H9 (cell line): ENCODE measurements around the gene TMEM63C. TPM values are rescaled to one million over a fixed set of nuclear protein-coding genes. Genes with fewer than 3 reads are reported as not detected.
A peak's percentile ranks its signal among the peaks of the same experiment; 100 is the strongest.

Experiments used
- DNase-seq: peaks from one replicate; pipeline ENCODE4 v3.0.0-alpha.2; 2017
- H2AFZ ChIP-seq: one replicate; pipeline ENCODE4 v1.6.1; 2013; ENCODE audit warnings: mild to moderate bottlenecking, low read length, control low read depth, moderate library complexity
- H2AK5ac ChIP-seq: 2 replicates; pipeline ENCODE4 v1.6.1; 2013; ENCODE audit warnings: low read length, control low read depth, mixed read lengths; ENCODE audit not compliant: insufficient read length
- H2BK120ac ChIP-seq: one replicate; pipeline ENCODE4 v1.6.1; 2013; ENCODE audit warnings: low read depth, mild to moderate bottlenecking, low read length, control low read depth, inconsistent platforms; ENCODE audit not compliant: poor library complexity, severe bottlenecking
- H2BK12ac ChIP-seq: 2 replicates; pipeline ENCODE4 v1.6.1; 2013; ENCODE audit warnings: low read length, control low read depth, mixed read lengths, low read depth; ENCODE audit not compliant: insufficient read length
- H2BK15ac ChIP-seq: 2 replicates; pipeline ENCODE4 v1.6.1; 2013; ENCODE audit warnings: low read depth, low read length, control low read depth
- H2BK20ac ChIP-seq: one replicate; pipeline ENCODE4 v1.6.1; 2013; ENCODE audit warnings: low read depth, mild to moderate bottlenecking, low read length, control low read depth, inconsistent platforms; ENCODE audit not compliant: poor library complexity, severe bottlenecking
- H2BK5ac ChIP-seq: 2 replicates; pipeline ENCODE4 v1.6.1; 2013; ENCODE audit warnings: low read length, control low read depth, mixed read lengths; ENCODE audit not compliant: insufficient read length
- H3K14ac ChIP-seq: 2 replicates; pipeline ENCODE4 v1.6.1; 2013; ENCODE audit warnings: low read length, control low read depth; ENCODE audit not compliant: insufficient read depth
- H3K18ac ChIP-seq: 2 replicates; pipeline ENCODE4 v1.6.1; 2013; ENCODE audit warnings: low read depth, mild to moderate bottlenecking, mixed read lengths, low read length, control low read depth; ENCODE audit not compliant: insufficient read length
- H3K23ac ChIP-seq: 2 replicates; pipeline ENCODE4 v1.6.1; 2013; ENCODE audit warnings: low read length, control low read depth, mixed read lengths, low read depth; ENCODE audit not compliant: insufficient read length
- H3K23me2 ChIP-seq: 2 replicates; pipeline ENCODE4 v1.6.1; 2013; ENCODE audit warnings: low read depth, mild to moderate bottlenecking, mixed read lengths, low read length, control low read depth; ENCODE audit not compliant: insufficient read length, poor library complexity, severe bottlenecking
- H3K27ac ChIP-seq: 2 replicates; pipeline ENCODE4 v1.5.1; 2013; ENCODE audit warnings: low read length, control low read depth, mixed read lengths, low read depth; ENCODE audit not compliant: insufficient read length
- H3K27me3 ChIP-seq: 2 replicates; pipeline ENCODE4 v1.6.1; 2013; ENCODE audit warnings: low read length, control low read depth, inconsistent platforms; ENCODE audit not compliant: insufficient read depth
- H3K4ac ChIP-seq: 2 replicates; pipeline ENCODE4 v1.6.1; 2013; ENCODE audit warnings: low read depth, mild to moderate bottlenecking, control low read depth, inconsistent platforms, low read length, moderate library complexity
- H3K4me1 ChIP-seq: 2 replicates; pipeline ENCODE4 v1.6.1; 2013; ENCODE audit warnings: low read length, control low read depth, inconsistent platforms; ENCODE audit not compliant: insufficient read depth
- H3K4me2 ChIP-seq: 2 replicates; pipeline ENCODE4 v1.6.1; 2013; ENCODE audit warnings: low read length, control low read depth, mixed read lengths; ENCODE audit not compliant: insufficient read length, insufficient read depth
- H3K56ac ChIP-seq: 2 replicates; pipeline ENCODE4 v1.6.1; 2013; ENCODE audit warnings: low read depth, mild to moderate bottlenecking, mixed read lengths, low read length, control low read depth; ENCODE audit not compliant: insufficient read length
- H3K79me1 ChIP-seq: 2 replicates; pipeline ENCODE4 v1.6.1; 2013; ENCODE audit warnings: low read depth, mild to moderate bottlenecking, moderate library complexity, low read length, control low read depth, inconsistent platforms; ENCODE audit not compliant: insufficient read depth, poor library complexity, severe bottlenecking
- H3K79me2 ChIP-seq: 2 replicates; pipeline ENCODE4 v1.6.1; 2013; ENCODE audit warnings: low read length, control low read depth, inconsistent platforms; ENCODE audit not compliant: insufficient read depth
- H3K9ac ChIP-seq: 2 replicates; pipeline ENCODE4 v1.6.1; 2013; ENCODE audit warnings: low read length, control low read depth, mixed read lengths; ENCODE audit not compliant: insufficient read length; ENCODE audit errors: extremely low read depth
- H3K9me3 ChIP-seq: one replicate; pipeline ENCODE4 v1.6.1; 2013; ENCODE audit warnings: low read depth, low read length, inconsistent platforms; ENCODE audit not compliant: control insufficient read depth
- H3T11ph ChIP-seq: one replicate; pipeline ENCODE4 v1.6.1; 2013; ENCODE audit warnings: mild to moderate bottlenecking, low read length, control low read depth, inconsistent platforms
- H4K20me1 ChIP-seq: one replicate; pipeline ENCODE4 v1.6.1; 2013; ENCODE audit not compliant: control insufficient read depth, insufficient read length, insufficient read depth
- H4K5ac ChIP-seq: 2 replicates; pipeline ENCODE4 v1.6.1; 2013; ENCODE audit warnings: low read depth, mild to moderate bottlenecking, mixed read lengths, low read length, control low read depth; ENCODE audit not compliant: insufficient read length
- H4K8ac ChIP-seq: replicated peaks from 2 replicates; pipeline ENCODE4 v1.6.1; 2013; ENCODE audit warnings: low read length, control low read depth, mixed read lengths, low read depth; ENCODE audit not compliant: insufficient read length
- H4K91ac ChIP-seq: 2 replicates; pipeline ENCODE4 v1.6.1; 2013; ENCODE audit warnings: low read depth, mild to moderate bottlenecking, moderate library complexity, mixed read lengths, low read length, control low read depth; ENCODE audit not compliant: insufficient read length
- H3K27ac Mint-ChIP-seq, 3 experiments: 2 replicates in 2 of 3; 3 replicates in 1 of 3; pipeline ENCODE4 v1.8.0; 2020 to 2021; ENCODE audit warnings: mixed read lengths in 3 of 3, mild to moderate bottlenecking in 1 of 3, moderate library complexity in 1 of 3
- H3K27me3 Mint-ChIP-seq: 2 replicates; pipeline ENCODE4 v1.8.0; 2021; ENCODE audit warnings: low read depth, mild to moderate bottlenecking, moderate library complexity, mixed read lengths
- H3K36me3 Mint-ChIP-seq, 3 experiments: 2 replicates in 2 of 3; 3 replicates in 1 of 3; pipeline ENCODE4 v1.8.0; 2020 to 2021; ENCODE audit warnings: low read depth in 3 of 3, mixed read lengths in 3 of 3; ENCODE audit not compliant: insufficient read depth in 1 of 3
- H3K4me1 Mint-ChIP-seq, 2 experiments: 2 replicates each; pipeline ENCODE4 v1.8.0; 2020; ENCODE audit warnings: mixed read lengths in 2 of 2
- H3K4me3 Mint-ChIP-seq, 2 experiments: 2 replicates in 1 of 2; 3 replicates in 1 of 2; pipeline ENCODE4 v1.8.0; 2020 to 2021; ENCODE audit warnings: mild to moderate bottlenecking in 2 of 2, mixed read lengths in 2 of 2, moderate library complexity in 1 of 2
- H3K9me3 Mint-ChIP-seq, 2 experiments: 2 replicates in 1 of 2; 3 replicates in 1 of 2; pipeline ENCODE4 v1.8.0; 2020; ENCODE audit warnings: mild to moderate bottlenecking in 2 of 2, mixed read lengths in 2 of 2, moderate library complexity in 1 of 2
- CTCF ChIP-seq: fragments of 200-600 bp; sonication (generic); conservative IDR thresholded peaks from 3 replicates; pipeline ENCODE4 v1.8.0; 2021; ENCODE audit warnings: antibody characterized with exemption, mild to moderate bottlenecking
- WGBS: extraction: QIAGEN DNeasy Blood & Tissue Kit; methylation state at CpG from one replicate; pipeline ENCODE4 v1.1.7; 2013; ENCODE audit warnings: missing lambda C conversion rate, low lambda C conversion rate, mixed read lengths; ENCODE audit not compliant: insufficient read length; ENCODE audit errors: extremely low coverage; 5-methylcytosine and 5-hydroxymethylcytosine counted together
- total RNA-seq: library from RNA; stranded (reverse); gene quantifications from 2 replicates; pipeline ENCODE4 v1.2.1, GENCODE V29; 2021

The TMEM63C gene
- total RNA-seq, 1 experiment from 2014 or later, result 2.2 TPM

GRCh38 chr14:77206877-77207389 is 25.3 kb downstream of the TMEM63C start:
- no peak overlapping the region for H3K27ac ChIP-seq
- no peaks in the 10 kb centered on the region for H3K79me2 ChIP-seq
- no peak overlapping the region for H3K56ac ChIP-seq
- H4K8ac ChIP-seq, result no peak overlapping the region
- H4K20me1 ChIP-seq, result no peaks in the 10 kb centered on the region
- no peak overlapping the region for H3K14ac ChIP-seq
- no peak overlapping the region for H2BK5ac ChIP-seq
- no peak overlapping the region for H3K9ac ChIP-seq
- no peak overlapping the region for H2AFZ ChIP-seq
- H3K4me1 ChIP-seq, result peaks cover 5% of the 10 kb centered on the region; the same call in 1 of the 2 replicates
- no peak overlapping the region for H2BK20ac ChIP-seq
- H3K23ac ChIP-seq, result no peak overlapping the region
- H3K4me3 Mint-ChIP-seq, result no peak overlapping the region
- H3K23me2 ChIP-seq, result no peaks in the 10 kb centered on the region
- peak overlapping the region in 1 of 3 experiments; percentile 74; a peak in 1 of 7 replicates for H3K27ac Mint-ChIP-seq
- H3K27me3 Mint-ChIP-seq, result peaks cover 6% of the 10 kb centered on the region
- no peaks in the 10 kb centered on the region for H3K79me1 ChIP-seq
- H3T11ph ChIP-seq, result no peak overlapping the region
- no peaks in the 10 kb centered on the region for H3K9me3 ChIP-seq
- H3K4me2 ChIP-seq, result no peak overlapping the region
- H3K18ac ChIP-seq, result no peak overlapping the region
- no peaks in the 10 kb centered on the region for H3K27me3 ChIP-seq
- H2BK15ac ChIP-seq, result no peak overlapping the region
- peaks cover 20 to 31% of the 10 kb centered on the region in 2 experiments for H3K4me1 Mint-ChIP-seq
- H3K9me3 Mint-ChIP-seq, result no peaks in the 10 kb centered on the region; a peak in 1 of 5 replicates
- no peak overlapping the region for H4K5ac ChIP-seq
- H2AK5ac ChIP-seq, result no peak overlapping the region
- DNase-seq, result no peak
- no peak overlapping the region for H2BK120ac ChIP-seq
- no peak overlapping the region for H3K4ac ChIP-seq
- TF ChIP-seq CTCF, result peak; percentile 34
- no peak overlapping the region for H4K91ac ChIP-seq
- no peak overlapping the region for H2BK12ac ChIP-seq
- no CpG with 5 or more reads among the region's 2 CpGs for whole genome bisulfite sequencing
- no peaks in the 10 kb centered on the region for H3K36me3 Mint-ChIP-seq
